Stimulated activated CD8-positive, alpha-beta memory T cell treated with anti-CD3 and anti-CD28 coated beads, Interleukin-12 subunit alpha, Interleukin-12 subunit beta, amount 100 ng/mL, for 1 hour (primary cell): ENCODE results near the gene TSPAN19.
"Not testable (repeated sequence)": the region's sequence is repeated elsewhere in the genome, so short reads cannot be mapped to it uniquely, and the experiment has no call there.

Source experiments
- DNase-seq: peaks from one replicate; pipeline ENCODE4 v3.0.0-alpha.2; 2020; ENCODE audit warnings: low read depth

The TSPAN19 gene

DNA sequence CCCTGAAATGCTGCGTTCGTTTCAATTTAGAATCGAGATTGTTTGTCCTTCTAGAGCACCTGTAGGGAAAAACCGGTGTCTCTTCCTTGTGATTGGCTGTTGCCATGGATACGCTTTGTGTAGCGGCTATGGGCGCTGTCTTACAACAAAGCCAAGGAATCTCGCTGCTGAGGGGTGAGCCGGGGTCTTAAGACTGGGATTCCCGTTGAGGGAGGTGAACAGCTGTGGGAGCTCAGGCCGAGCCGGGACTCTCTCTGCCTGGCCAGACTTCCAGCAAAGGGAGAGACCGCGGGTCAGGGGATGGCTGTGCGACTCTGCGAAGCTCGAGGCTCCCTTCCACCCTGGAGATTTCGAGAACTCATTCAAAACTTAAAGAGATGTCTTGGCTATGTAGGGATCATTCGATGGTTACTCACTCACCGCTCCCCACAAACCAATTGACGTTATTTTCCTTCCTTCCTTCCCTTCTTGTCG, at the start of gene TSPAN19, which contains the start of gene LRRIQ1:
TSPAN19 (minus strand) TSS at position 44 of the 474 bp plus-strand sequence. CDS start 6,331 bp downstream, outside the sequence.
LRRIQ1 (plus strand) TSS at position 118 of the 474 bp plus-strand sequence. CDS start 1,826 bp downstream, outside the sequence.
- DNase-seq, result no peak

DNA sequence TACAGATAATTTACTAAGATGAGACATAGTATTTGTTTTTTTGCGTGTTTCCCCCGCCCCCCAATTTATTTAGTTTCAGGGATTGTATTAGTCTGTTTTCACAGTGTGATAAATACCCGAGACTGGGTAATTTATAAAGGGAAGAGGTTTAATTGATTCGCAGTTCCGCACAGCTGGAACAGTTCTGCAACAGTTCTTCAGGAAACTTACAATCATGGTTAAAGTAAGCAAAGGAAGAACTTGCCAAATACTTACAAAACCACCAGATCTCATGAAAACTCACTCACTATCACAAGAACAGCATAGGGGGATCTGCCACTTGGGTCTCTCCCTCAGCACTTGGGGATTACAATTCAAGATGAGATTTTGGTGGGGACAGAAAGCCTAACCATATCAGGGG, 49.0 kb upstream of the TSPAN19 start:
- no peak for DNase-seq

DNA sequence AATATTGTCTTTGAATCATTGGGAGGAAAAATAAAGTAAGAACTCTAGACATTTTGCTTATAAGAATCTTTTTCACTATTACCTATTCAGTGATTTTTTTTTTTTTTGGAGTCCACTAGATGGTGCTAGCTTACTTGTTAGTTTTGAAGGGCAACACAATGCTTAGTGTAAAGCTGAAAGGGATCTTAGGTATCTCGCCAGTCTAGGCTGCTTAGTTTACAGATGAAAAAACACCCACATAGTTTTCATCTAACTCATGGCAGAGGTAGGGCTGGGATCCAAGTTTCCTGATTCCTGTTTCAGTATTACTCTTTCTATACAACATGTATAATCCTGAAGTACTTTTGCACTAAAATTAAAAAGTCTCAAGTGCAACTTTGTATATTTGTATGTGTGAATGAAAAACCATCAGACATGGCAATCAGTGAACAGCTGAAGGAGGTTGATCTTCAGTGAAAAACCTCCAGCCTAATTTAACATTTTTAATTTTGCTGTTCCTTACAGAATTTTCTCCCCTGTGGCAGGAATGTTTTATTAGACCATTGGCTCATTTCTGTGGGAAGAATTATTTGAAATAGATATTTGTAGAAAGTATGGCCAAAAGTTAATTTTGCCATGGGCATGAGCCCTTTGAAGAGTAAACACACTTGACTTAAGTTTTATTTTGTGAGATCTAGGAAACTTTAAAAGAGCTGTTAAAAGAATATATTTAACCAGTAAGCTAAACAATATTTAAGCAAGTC, 40.8 kb upstream of the TSPAN19 start:
- no peak for DNase-seq

DNA sequence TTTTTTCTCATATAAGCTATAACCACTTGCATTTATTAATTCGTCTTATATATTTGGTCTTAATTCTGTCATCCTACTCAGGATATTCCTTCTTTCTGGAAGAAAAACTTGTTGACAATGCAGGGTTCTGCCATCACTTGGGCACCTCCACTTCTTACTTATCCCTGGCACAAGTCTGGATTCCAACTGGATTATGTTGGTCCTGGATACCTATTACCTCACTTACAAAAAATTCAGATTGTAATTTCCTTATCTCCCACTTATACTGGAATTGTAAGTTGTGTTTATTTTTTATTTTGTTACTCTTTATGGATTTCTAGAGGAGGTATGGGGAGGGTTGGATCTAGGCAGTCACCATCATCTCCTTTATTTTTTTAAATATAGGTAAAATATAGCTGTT, 36.7 kb upstream of the TSPAN19 start:
- DNase-seq, result no peak

DNA sequence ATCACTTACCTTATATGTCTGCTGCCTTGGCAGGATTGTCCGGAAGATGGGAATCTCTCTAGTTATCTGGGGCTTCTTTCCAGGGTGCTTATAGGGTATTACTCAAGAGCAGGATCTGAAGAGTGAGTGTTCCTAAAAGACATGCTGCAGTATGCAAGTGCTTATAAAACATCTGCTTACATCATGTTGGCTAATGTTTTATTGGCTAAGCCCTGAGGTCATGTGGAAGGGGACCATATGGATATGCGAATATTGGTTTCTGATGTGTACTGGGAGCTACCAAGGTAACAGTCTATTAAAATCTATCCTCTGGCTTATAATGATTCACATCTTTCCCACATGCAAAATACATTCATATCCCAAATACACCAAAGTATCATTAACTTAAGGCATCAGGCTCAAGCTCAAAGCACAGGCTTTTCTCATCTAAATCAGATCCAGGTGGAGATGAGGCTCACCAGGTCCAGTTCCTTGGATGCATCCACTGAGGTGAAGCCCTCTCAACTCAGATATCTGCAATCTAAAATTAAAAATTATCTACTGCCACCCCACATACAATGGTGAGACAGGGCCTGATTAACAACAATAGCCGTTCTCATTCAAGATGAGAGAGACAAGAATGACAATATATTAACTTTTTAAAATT, 29.9 kb upstream of the TSPAN19 start:
- no peak for DNase-seq

DNA sequence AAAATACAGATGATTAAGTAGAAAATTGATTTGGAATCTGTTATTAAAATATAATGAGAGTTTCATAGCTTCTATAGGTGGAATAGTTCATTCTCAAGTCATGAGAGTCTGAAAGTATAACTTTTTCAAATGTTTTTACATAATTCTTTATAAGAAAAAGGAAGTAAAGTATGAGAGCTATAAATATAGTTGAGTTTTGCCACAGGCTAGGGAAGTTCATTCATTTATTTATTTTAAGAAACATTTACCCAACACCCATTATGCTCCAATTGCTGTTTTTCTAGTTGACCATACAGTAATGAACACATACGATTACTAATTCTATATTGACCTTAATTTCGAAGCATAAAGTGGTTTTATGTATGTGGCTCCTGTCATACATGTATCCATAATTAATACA, 24.8 kb upstream of the TSPAN19 start:
- DNase-seq, result no peak

DNA sequence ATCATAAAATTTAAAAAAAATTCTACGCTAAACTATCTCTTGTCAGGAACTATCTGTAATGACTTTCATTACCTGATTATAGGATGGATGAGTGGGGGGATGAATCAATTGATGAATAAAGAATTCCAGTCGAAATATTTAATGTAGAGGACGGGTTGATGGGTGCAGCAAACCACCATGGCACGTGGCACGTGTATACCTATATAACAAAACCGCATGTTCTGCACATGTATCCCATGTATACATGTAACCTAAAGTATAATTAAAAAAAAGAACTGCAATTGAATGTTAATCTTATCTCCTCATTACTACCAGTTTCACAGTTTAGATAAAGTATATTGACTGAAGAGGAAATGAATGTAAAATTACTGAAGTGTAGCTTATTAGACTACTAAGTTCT, 23.5 kb upstream of the TSPAN19 start:
- no peak for DNase-seq

DNA sequence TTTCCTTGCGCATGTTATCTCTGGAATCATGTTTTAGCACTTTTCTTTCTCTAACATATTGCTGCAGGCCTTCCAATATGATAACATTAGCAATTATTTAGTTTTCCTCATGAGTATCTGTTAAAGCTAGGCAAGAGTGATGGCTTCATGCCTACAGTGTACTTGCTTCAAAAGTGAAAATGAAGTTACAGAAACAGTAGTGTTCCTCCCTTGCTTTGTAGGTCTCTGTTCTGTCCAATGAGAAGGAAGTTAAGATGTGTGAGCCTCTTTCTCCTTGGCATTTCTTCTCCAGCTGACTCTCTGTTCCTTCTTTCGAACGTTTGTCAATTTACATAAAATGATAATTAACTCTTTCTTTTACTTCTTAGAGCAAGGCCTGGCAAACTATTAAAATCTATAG, 22.3 kb upstream of the TSPAN19 start:
- DNase-seq, result no peak

DNA sequence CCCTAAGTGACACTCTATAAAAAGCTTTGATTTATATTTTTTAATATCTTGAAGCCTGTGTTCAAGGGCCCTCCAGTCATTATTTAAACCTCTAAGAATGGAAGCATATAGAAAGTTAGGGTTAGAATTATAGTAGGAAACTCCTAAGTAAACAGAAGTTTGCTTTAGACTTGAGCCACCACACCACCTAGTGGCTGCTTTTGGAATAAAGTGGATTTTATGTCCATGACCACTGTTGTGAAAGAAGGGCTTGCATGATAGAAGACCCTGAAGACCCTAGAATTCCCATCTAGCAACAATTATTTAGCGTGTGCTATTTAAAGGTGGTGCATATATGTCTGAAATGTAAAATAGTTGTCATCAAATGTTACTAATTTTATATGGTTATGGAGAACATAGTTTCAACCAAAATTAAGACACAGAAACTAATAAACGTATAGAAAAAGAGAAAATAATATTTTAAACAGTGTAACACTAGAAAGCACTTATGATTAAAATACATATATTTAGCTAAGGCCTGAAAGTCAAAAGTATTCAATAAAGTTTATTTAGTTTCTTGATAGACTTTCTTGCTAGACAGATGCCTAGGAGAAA, 21.4 kb upstream of the TSPAN19 start:
- no peak for DNase-seq

DNA sequence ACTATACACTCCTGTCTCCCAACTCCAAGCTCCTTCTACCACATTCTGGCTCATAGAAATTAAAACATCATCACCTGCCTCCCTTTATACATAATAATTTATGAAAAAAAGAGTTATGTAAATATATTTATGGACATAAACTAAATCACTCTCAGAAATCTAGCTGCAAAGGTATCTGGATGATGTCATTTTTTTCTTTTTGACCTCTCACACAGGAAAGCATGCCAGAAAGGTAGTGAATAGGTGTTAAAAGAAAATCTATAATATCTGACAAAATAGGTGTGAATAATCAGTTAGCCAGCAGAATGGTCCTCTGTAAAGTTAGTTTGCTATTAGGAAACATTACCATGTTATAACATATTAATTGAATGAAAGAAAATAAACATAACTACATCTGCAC, 7.8 kb upstream of the TSPAN19 start:
- no peak for DNase-seq

DNA sequence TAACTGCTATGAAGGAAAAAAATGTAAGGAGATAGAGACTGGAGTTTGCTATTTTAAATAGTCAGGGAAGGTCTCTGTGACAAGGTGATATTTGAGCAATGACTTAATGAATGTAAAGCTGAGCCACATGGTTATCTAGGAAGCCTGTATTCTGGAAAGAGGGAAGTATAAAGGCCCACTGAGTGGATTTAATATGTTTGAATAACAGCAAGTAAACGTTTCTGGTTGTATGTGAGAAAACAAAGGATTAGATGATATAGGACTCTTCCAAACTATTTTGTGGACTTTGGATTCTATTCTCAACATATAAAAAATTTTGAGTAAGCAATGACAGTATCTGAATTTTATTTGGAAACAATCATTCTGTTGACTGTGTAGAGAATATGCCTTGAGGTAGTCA, 5.3 kb upstream of the TSPAN19 start:
- no peak for DNase-seq

DNA sequence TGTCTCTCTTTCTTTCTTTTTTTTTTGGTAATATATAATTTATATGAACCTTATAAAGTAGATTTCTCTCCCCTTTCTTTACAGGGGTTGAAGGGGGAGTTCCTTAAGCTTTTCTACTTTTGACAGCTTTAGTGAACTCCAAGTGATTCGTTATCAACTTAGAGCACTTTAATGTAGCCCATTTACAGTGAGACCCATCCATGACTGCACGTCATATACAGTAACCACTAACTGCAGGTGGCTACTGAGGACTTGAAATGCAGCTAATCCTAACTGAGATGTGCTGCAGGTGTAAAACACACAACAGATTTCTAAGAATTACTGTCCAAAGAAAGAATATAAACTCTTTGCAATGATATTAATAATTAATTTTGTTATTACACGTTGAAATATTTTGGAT, 656 bp upstream of the TSPAN19 start:
- no peak for DNase-seq

DNA sequence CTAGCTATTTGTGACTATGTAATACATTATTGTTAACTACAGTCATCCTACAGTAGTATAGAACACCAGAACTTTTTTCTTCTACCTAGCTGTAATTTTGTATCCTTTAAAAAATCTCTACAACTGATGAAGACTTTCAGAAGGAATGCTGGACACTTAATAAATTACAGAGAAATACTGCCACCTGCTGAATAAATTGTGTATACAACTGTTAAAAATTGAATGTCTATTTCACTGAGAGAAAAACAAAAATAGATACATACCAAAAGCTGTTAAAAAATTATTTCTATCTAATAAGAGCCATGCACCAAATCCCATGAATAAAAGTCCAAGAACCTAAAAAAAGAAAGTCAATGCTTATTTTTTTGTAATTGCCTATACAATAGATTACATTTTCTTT, 6.6 kb downstream of the TSPAN19 start:
- DNase-seq, result no peak

DNA sequence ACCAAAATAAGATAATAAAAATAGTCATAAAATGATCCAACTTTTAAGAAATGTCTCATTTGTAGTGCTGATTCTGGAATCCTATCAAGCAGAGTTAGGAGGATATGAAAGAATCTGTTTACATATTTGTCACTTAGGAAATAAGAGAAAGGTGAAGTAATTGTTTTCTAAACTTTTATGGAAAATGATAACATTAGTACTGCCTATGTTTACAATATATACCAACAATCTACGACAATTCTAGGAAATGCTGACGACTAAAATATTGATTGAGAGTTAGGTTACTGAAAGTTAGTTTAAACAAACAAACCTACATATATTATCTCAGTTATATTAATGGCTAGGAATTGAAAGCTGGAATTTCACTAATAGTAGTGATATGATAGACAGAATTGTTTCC, 18.0 kb downstream of the TSPAN19 start:
- no peak for DNase-seq

DNA sequence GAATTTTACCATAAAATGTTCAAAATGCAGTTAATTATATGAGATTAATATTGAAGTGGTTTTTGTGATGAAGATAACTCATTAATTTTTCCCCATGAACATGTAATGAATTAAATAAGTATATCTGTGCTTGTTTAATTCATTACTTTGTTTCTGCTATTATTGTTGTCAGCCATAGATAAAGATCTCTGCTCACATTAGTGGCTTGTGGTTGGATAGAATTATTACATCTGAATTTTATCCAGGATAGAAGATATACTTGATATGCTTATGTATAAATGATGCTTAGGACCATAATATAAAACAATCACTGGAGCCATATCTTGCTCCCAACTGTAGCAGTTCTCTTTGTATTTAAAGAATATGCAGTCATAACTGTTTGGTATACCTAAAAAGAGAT, 18.5 kb downstream of the TSPAN19 start:
- DNase-seq, result no peak

DNA sequence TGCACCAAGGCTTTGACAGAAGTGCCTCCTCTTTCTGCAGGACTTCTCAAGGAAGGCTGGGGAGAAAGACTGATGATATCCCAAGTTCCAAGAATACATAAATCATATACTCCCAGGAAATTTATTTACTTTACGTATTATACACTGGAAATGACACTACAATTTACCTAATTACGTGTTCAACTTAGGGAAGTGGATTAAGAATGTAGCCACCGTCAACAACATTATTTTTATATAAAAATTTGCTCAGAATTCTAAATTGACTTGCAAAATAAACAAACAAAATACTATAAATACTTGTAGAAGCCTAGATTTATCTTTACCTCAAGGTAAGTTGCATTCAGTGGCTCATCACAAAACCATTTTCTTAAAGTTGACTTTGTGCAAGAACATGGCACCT, 18.9 kb downstream of the TSPAN19 start:
- DNase-seq, result no peak

DNA sequence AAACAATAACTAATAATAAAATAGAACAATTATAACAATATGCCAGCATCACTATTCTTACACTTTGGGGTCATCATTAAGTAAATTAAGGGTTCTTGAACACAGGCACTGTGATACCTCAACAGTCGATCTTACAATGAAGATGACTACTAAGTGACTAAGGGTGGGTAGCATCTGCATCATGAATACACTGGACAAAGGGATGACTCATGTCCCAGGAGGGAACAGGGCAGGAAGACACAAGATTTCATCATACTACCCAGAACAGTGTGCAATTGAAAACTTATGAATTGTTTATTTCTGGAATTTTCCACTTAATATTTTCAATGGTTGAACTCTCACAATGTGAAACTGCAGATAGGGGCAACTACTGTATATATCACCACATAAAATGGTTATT, 19.7 kb downstream of the TSPAN19 start:
- DNase-seq, result no peak

DNA sequence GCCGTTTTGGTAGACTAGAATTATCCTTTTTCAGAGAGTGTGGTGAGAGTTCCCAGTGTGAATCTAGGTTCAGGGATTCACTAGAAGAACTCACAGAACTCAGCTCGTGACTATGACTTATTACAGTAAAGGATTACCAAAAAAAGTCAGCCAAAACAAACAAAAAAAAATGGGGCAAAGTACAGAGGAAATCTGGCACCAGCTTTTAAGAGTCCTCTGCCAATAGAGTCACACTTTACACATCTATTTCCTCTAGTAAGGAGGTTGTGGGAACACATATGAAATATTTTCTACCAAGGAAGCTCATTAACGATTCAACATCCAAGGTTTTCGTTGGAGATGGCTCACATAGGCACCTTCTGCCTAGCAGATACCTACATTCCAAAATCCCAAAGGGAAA, 28.2 kb downstream of the TSPAN19 start:
- no peak for DNase-seq

DNA sequence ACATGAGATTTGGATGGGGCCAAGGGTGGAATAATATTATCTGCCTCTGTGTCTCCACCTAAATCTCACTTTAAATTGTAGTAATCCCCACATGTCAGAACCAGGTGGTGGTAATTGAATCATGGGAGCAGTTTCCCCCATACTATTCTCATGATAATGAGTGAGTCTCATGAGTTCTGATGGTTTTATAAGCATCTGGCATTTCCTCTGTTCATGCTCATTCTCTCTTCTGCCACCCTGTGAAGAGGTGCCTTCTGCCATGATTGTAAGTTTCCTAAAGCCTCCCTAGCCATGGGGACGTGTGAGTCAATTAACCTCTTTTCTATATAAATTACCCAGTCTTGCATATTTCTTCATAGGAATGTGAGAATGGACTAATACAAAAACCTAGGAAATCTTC, 29.9 kb downstream of the TSPAN19 start:
- DNase-seq, result no peak

DNA sequence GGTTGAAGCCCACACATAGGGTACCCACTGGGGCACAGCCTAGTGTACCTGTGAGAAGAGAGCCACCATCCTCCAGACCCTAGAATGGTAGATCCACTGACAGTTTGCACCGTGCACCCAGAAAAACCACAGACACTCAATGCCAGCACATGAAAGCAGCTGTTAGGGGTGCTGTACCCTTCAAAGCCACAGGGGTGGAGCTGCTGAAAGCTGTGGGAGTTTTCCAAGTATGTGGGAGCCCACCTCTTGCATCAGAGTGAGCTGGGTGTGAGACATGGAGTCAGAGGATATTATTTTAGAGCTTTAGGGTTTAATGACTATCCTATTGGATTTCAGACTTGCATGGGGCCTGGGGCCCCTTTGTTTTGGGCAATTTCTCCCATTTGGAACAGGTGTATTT, 30.5 kb downstream of the TSPAN19 start:
- no peak for DNase-seq

DNA sequence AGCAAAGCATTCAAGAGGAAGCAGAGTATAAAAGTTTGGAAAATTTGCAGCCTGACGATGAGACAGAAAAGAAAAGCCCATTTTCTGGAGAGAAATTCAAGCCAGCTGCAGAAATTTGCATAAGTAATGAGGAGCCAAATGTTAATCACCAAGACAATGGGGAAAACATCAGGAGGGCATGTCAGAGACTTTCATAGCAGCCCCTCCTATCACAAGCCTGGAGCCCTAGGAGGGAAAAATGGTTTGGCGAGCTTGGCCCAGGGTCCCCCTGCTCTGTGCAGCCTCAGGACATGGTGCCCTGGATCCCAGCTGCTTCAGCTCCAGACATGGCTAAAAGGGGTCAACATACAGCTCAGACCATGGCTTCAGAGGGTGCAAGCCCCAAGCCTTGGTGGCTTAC, 31.0 kb downstream of the TSPAN19 start:
- not testable (repeated sequence) for DNase-seq

DNA sequence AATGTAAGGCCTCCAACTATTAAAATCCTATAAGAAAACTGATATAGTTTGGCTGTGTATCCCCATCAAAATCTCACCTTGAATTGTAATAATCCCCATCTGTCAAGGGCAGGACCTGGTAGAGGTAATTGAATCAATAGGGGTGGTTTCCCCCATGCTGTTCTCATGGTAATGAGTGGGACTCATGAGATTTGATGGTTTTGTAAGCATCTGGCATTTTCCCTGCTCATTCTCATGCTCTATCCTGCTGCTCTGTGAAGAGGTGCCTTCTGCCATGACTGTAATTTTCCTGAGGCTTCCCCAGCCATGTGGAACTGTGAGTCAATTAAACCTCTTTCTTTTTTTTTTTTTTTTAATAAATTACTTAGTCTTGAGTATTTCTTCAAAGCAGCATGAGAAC, 31.9 kb downstream of the TSPAN19 start:
- no peak for DNase-seq

DNA sequence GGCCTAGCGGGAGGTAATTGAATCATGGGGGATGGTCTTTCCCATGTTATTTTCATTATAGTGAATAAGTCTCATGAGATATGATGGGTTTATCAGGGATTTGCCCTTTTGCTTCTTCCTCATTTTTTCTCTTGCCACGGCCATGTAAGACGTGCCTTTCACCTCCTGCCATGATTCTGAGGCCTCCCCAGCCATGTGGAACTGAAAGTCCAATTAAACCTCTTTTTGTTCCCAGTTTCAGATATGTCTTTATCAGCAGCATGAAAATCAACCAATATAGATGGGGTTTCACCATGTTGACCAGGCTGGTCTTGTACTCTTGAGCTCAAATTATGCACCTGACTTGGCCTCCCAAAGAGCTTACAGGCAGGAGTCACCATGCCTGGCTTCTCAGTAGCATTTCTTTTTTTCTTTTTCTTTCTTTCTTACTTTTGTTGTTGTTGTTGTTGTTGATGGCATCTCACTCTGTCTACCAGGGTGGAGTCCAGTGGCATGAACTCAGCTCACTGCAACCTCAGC, 33.2 kb downstream of the TSPAN19 start:
- no peak for DNase-seq
